ENCODE data around the gene ZNF343.
A peak's percentile ranks its signal among the peaks of the same experiment; 100 is the strongest.
"Not testable (repeated sequence)": the region's sequence is repeated elsewhere in the genome, so short reads cannot be mapped to it uniquely, and the experiment has no call there.

Gene ZNF343

GRCh38 chr20:2520617-2521016 lies 11.9 kb upstream of the ZNF343 start:
- no peak for DNase-seq

GRCh38 chr20:2519115-2519809 lies 10.5 kb upstream of the ZNF343 start:
- DNase-seq: no peak

DNA sequence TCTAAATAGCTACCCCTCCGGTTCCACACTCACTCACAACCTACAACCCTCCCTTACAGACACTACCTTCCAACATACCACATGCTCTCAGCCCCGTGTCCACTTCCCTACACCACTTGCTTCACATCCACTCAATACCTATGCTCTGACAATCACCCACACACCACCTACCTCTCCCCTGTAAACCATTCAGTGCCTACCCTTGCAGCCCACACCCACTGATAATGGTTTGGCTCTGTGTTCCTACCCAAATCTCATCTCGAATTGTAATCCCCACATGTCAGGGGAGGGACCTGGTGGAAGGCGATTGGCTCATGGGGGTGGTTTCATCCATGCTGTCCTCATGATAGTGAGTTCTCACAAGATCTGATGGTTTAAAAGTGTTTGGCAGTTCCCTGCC lies 9.8 kb upstream of the ZNF343 start:
- DNase-seq: peak; percentile 25

GRCh38 chr20:2518096-2518495 lies 9.4 kb upstream of the ZNF343 start:
- no peak for DNase-seq

GRCh38 chr20:2516399-2516798 lies 7.7 kb upstream of the ZNF343 start:
- DNase-seq: no peak

- no peak for DNase-seq
Observed at GRCh38 chr20:2515203-2515602, 6.5 kb upstream of the ZNF343 start.

- DNase-seq: no peak
Observed at GRCh38 chr20:2509794-2510193, 1.1 kb upstream of the ZNF343 start.

- DNase-seq: no peak
Observed at GRCh38 chr20:2509468-2509781, 710 bp upstream of the ZNF343 start.

- peak; percentile 39 for DNase-seq
Observed at GRCh38 chr20:2507875-2508630, 662 bp downstream of the ZNF343 start.

DNA sequence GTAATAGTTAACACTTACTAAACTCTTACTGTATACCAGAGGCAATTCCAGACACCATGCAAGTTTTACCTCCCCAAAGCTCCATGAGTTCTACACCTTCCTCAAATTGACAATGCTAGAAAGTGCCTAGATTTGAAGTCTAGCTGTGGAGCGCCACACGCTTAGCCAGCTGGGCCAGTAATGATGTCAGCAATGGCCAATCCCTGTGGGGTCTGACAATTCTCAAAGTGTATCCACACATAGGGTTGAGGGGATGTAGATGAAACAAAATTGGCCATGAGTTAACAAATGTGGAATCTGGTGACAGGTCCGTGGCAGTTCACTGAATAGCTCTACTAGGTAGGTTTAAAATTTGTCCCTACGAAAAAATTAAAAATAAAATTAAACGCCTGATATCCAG lies 1.3 kb downstream of the ZNF343 start:
- DNase-seq: no peak

- DNase-seq: not testable (repeated sequence)
Observed at GRCh38 chr20:2506426-2506825, 2.3 kb downstream of the ZNF343 start.

- not testable (repeated sequence) for DNase-seq
Observed at GRCh38 chr20:2504803-2505202, 3.9 kb downstream of the ZNF343 start.

- DNase-seq: not testable (repeated sequence)
Observed at GRCh38 chr20:2502808-2503384, 5.8 kb downstream of the ZNF343 start.

GRCh38 chr20:2485661-2486060 lies 23.1 kb downstream of the ZNF343 start:
- DNase-seq: no peak

DNA sequence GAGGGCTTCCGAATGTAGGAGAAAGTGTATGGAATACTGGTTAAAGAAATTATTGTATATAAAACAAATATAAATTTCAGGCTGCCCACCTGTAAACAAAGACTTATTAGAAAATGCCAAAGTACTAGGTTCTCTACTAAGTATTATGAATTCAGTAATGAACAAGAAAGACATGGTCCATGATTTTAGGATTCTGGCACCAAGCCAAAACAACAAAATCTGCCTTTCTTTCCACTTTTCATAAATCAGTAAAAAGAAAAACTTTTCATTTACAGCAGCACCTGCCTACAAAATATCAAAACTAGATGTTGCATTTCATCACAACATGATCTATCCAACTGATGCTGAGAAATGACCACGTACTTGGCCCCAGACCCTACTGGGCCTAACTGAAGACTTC lies 23.6 kb downstream of the ZNF343 start:
- DNase-seq: no peak

DNA sequence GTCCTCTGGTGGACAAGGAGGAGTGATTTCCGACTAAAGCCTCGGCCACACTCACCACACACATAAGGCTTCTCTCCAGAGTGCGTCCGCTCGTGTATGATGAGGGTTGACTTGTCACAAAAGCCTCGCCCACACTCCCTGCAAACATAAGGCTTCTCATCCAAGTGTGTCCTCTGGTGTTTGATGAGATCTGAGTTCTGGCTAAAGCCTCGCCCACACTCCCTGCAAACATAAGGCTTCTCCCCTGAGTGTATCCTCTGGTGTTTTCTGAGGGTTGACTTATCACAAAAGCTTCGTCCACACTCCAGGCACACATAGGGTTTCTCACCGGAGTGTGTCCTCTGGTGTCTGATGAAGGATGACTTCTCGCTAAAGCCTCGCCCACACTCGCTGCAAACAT lies 25.2 kb downstream of the ZNF343 start:
- no peak for DNase-seq

- DNase-seq: no peak
Observed at GRCh38 chr20:2480381-2480780, 28.3 kb downstream of the ZNF343 start.

GRCh38 chr20:2476742-2477615 lies 31.7 kb downstream of the ZNF343 start:
- DNase-seq: no peak

DNA sequence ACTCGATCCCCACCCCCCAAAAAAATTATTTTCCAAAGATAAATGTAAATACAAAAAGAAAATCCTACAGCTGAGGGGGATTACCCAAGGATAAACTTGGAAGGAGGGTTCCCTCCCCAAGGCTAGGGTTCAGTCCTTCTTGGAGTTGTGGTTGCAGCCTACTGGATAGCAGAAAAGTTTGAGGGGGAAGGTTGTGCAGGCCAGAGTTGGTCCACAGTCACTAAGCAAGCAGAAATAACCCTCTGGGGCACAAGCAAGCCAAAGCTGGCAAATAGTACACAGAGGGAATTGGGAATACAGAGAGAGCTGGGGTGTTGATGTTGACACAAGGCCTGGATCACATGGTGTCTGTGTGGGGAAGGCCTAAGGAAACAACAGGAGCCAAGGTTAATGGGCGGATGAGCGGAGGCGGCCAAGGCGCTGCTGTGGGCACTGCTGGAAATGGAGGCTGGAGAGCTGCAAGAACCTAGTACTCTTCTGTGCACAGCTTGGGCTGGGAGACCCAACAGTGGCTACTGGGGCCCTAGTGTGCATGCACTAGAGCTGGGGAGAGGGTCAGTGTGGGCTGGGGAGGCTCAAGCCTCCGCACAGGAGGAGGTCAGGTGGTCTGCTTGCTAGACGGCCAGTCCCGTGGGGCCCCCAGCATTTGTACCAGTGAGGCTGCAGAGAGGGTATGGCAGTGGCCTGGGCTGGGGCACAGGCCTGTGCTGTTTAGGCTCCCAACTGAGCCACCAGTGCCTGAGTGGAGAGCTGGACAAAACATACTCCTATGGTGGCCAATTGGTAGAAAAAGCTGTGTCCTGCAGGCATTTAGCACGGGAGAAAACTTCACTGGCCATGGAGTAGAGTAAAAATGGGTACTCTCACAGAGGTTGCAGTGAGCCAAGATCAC lies 32.6 kb downstream of the ZNF343 start:
- DNase-seq: no peak

- DNase-seq: no peak
Observed at GRCh38 chr20:2473516-2473915, 35.2 kb downstream of the ZNF343 start.

DNA sequence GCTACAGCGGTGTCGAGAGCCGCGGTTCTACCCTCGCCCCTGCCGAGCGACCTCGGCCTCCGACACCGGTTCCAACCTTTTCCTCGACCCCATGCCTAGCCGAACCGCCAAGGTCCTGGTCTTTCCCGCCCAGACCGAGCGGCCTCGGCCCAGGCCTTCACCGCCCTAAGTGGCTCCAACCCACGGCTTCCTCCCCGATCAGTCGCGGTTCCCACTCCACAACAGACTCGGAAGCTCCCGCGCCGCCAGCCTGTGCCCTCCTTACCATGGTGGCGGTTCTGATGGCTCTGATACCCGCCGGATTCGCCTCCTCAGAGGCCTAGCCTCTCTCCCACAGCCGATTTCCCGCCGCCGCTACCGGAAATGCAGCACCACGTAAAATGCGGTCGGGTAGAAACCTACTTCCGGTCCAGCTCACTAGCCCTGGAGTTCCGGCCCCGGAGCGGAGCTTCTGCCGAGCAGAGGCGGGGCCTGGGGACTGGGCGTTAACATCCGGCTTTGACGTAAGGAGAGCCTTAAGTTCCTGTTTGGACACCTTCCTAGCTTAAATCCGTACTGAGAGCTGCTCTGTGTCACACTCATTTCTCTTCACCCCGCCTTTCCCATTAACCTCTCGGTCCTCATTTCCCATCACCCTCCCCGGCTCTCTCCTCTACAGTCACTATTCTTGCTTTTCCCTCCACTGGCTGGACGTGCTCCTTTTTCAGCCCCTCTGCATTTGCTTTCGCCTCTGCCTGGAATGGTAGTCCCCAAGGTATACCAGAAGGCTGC lies 38.1 kb downstream of the ZNF343 start, which contains the start of gene SNRPB:
SNRPB (minus strand) TSS at position 367 of the 771 bp plus-strand sequence; CDS start at position 268, 99 bp downstream.
- peak; percentile 99 for DNase-seq

Measured in NCI-H82 (cell line).